ENCODE data around the gene MACROD2.

- TF ChIP-seq CTCF (conservative IDR thresholded peaks at IDR 0.05) = no peak
- TF ChIP-seq ZFX (IDR thresholded peaks at IDR 0.05) = no peak
Measured at GRCh38 chr20:15026759-15027158, 1031.4 kb downstream of the MACROD2 start.
